Liver (tissue), 3 donors: ENCODE data around the gene FAM117A.

Experiments used
- FOXA1 ChIP-seq: IDR thresholded peaks from 2 replicates; pipeline ENCODE4 v1.6.1; 2016; ENCODE audit warnings: antibody characterized with exemption
- GABPA ChIP-seq, 2 donors: IDR thresholded peaks in 1 of 2; conservative IDR thresholded peaks in 1 of 2; 2 replicates each; pipeline ENCODE4 v1.6.1; 2016; ENCODE audit warnings: antibody characterized with exemption in 2 of 2, mild to moderate bottlenecking in 1 of 2, moderate library complexity in 1 of 2
- JUND ChIP-seq, 2 donors: IDR thresholded peaks; 2 replicates each; pipeline ENCODE4 v1.6.1; 2016; ENCODE audit warnings: antibody characterized with exemption in 2 of 2
- RAD21 ChIP-seq, 2 donors: IDR thresholded peaks; 2 replicates each; pipeline ENCODE4 v1.6.1; 2016; ENCODE audit warnings: antibody characterized with exemption in 2 of 2, mild to moderate bottlenecking in 2 of 2
- SP1 ChIP-seq: IDR thresholded peaks from 2 replicates; pipeline ENCODE4 v1.6.1; 2018; ENCODE audit warnings: antibody characterized with exemption, mild to moderate bottlenecking
- TAF1 ChIP-seq: conservative IDR thresholded peaks from 2 replicates; pipeline ENCODE4 v1.6.1; 2016; ENCODE audit warnings: antibody characterized with exemption, mild to moderate bottlenecking
- YY1 ChIP-seq: IDR thresholded peaks from 2 replicates; pipeline ENCODE4 v1.6.1; 2016; ENCODE audit warnings: antibody characterized with exemption, mild to moderate bottlenecking
- TF ChIP-seq, protein P1 (sequence below): fragments of 150-350 bp; IDR thresholded peaks from 2 replicates; pipeline ENCODE4 v1.5.1; 2017; ENCODE audit warnings: improper control_type of control experiment, low read depth, low read length; ENCODE audit not compliant: missing input control
- TF ChIP-seq, protein P2 (sequence below): IDR thresholded peaks from 2 replicates; pipeline ENCODE4 v1.6.1; 2016; ENCODE audit warnings: antibody characterized with exemption, mild to moderate bottlenecking
- TF ChIP-seq, protein P3 (sequence below): IDR thresholded peaks from 2 replicates; pipeline ENCODE4 v1.6.1; 2016; ENCODE audit warnings: antibody characterized with exemption
- donor health status: healthy.
- donor health status: healthy.

DNA sequence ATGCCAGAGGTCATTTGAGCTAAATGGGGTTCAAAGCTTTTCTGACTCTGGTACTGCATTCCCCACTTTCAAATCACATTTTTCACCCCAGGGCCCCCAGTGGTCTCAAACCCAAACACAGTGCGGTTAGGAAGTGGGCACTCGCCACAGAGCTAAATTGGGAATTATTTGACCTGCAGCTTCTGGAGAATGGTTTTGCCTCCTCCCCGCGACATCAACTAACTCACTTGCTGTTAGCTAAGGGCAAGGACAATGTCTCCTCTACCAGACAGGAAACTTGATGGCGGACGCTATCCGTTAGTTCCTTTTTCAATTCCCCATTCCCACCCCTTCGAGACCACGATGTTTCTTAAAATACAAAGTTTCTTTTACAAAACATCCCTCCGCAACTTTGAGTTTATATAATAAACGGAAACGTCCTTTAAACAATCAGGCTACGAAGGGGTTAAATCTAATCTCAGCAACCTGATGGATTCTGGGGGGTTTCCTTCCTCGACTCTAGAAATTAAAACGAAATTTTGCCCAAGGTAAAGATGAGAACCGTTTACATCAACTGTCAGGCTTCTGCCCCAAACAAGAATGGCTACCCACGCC, 24.1 kb upstream of the FAM117A start:
- peak in 1 of 2 donors; percentile 20 for TF ChIP-seq RAD21 (IDR thresholded peaks at IDR 0.05)
- peak; percentile 93 for TF ChIP-seq TAF1
- TF ChIP-seq, protein P1, sequence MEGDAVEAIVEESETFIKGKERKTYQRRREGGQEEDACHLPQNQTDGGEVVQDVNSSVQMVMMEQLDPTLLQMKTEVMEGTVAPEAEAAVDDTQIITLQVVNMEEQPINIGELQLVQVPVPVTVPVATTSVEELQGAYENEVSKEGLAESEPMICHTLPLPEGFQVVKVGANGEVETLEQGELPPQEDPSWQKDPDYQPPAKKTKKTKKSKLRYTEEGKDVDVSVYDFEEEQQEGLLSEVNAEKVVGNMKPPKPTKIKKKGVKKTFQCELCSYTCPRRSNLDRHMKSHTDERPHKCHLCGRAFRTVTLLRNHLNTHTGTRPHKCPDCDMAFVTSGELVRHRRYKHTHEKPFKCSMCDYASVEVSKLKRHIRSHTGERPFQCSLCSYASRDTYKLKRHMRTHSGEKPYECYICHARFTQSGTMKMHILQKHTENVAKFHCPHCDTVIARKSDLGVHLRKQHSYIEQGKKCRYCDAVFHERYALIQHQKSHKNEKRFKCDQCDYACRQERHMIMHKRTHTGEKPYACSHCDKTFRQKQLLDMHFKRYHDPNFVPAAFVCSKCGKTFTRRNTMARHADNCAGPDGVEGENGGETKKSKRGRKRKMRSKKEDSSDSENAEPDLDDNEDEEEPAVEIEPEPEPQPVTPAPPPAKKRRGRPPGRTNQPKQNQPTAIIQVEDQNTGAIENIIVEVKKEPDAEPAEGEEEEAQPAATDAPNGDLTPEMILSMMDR: no peak
- TF ChIP-seq FOXA1: no peak
- TF ChIP-seq GABPA (IDR thresholded peaks at IDR 0.05 in 1 of 2, conservative IDR thresholded peaks at IDR 0.05 in 1 of 2): no peak
- TF ChIP-seq, protein P2, sequence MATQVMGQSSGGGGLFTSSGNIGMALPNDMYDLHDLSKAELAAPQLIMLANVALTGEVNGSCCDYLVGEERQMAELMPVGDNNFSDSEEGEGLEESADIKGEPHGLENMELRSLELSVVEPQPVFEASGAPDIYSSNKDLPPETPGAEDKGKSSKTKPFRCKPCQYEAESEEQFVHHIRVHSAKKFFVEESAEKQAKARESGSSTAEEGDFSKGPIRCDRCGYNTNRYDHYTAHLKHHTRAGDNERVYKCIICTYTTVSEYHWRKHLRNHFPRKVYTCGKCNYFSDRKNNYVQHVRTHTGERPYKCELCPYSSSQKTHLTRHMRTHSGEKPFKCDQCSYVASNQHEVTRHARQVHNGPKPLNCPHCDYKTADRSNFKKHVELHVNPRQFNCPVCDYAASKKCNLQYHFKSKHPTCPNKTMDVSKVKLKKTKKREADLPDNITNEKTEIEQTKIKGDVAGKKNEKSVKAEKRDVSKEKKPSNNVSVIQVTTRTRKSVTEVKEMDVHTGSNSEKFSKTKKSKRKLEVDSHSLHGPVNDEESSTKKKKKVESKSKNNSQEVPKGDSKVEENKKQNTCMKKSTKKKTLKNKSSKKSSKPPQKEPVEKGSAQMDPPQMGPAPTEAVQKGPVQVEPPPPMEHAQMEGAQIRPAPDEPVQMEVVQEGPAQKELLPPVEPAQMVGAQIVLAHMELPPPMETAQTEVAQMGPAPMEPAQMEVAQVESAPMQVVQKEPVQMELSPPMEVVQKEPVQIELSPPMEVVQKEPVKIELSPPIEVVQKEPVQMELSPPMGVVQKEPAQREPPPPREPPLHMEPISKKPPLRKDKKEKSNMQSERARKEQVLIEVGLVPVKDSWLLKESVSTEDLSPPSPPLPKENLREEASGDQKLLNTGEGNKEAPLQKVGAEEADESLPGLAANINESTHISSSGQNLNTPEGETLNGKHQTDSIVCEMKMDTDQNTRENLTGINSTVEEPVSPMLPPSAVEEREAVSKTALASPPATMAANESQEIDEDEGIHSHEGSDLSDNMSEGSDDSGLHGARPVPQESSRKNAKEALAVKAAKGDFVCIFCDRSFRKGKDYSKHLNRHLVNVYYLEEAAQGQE: no peak
- peak; percentile 18 for TF ChIP-seq SP1
- TF ChIP-seq YY1: no peak
- TF ChIP-seq, protein P3, sequence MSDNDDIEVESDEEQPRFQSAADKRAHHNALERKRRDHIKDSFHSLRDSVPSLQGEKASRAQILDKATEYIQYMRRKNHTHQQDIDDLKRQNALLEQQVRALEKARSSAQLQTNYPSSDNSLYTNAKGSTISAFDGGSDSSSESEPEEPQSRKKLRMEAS: no peak
- no peak for TF ChIP-seq JUND (IDR thresholded peaks at IDR 0.05)
